ENCODE results near the gene GABPB2. TPM values are rescaled to one million over a fixed set of nuclear protein-coding genes. Genes with fewer than 3 reads are reported as not detected.

Gene GABPB2
- total and polyA plus RNA-seq, 8 donors: 3.7 to 8.7 (median 5.4) TPM

GRCh38 chr1:151098126-151098525, 27.6 kb downstream of the GABPB2 start:
- no peak for FAIRE-seq
- no peak overlapping the region for H3K4me3 ChIP-seq
- WGBS, 2 donors: 94 to 98% methylated on average over 1 of the region's 1 CpG

DNA sequence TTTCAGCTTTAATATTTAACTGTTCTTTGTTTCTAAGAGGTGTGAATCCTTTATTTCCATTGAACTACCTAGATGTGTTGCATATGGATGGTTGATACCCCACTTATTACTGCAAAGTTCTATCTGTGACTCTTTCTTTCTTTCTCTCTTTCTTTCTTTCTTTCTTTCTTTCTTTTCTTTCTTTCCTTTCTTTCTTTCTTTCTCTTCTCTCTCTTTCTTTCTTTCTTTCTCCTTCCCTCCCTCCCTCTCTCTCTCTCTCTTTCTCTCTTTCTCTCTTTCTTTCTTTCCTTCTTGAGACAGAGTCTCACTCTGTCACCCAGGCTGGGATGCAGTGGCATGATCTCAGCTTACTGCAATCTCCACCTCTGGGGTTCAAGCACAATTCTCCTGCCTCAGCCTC, 34.1 kb downstream of the GABPB2 start:
- ATAC-seq (no peak), DNase-seq (no peak), FAIRE-seq (no peak)
- H3K27ac ChIP-seq: no peak overlapping the region
- H3K4me3 ChIP-seq: no peak overlapping the region
- no peaks in the 10 kb centered on the region for H3K9me3 ChIP-seq
- no peaks in the 10 kb centered on the region for H3K27me3 ChIP-seq
- intact Hi-C loops (cut with DNase I): no loop called here
- TF ChIP-seq, protein P1, sequence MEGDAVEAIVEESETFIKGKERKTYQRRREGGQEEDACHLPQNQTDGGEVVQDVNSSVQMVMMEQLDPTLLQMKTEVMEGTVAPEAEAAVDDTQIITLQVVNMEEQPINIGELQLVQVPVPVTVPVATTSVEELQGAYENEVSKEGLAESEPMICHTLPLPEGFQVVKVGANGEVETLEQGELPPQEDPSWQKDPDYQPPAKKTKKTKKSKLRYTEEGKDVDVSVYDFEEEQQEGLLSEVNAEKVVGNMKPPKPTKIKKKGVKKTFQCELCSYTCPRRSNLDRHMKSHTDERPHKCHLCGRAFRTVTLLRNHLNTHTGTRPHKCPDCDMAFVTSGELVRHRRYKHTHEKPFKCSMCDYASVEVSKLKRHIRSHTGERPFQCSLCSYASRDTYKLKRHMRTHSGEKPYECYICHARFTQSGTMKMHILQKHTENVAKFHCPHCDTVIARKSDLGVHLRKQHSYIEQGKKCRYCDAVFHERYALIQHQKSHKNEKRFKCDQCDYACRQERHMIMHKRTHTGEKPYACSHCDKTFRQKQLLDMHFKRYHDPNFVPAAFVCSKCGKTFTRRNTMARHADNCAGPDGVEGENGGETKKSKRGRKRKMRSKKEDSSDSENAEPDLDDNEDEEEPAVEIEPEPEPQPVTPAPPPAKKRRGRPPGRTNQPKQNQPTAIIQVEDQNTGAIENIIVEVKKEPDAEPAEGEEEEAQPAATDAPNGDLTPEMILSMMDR (IDR thresholded peaks at IDR 0.05): no peak
- H3K36me3 ChIP-seq: no peaks in the 10 kb centered on the region
- H3K4me1 ChIP-seq: no peaks in the 10 kb centered on the region

More at GRCh38 chr1:151098126-151098525, 27.6 kb downstream of the GABPB2 start:
- Histone ChIP-seq H3K4me1 (no peaks in the 10 kb centered on the region), H3K27ac (no peak overlapping the region), H3K27me3 (no peaks in the 10 kb centered on the region), H3K36me3 (no peaks in the 10 kb centered on the region), H3K9me3 (no peaks in the 10 kb centered on the region)
- intact Hi-C loops (cut with DNase I): loop anchor here in 1 of 3 donors (10.0 kb wide), 1 partner anchor 57 kb away; the partner anchor contains the start of gene TNFAIP8L2
- DNase-seq (no peak), ATAC-seq (no peak)
- TF ChIP-seq, protein P1 (IDR thresholded peaks at IDR 0.05): no peak

- TF ChIP-seq, protein P1 (IDR thresholded peaks at IDR 0.05): no peak
- Histone ChIP-seq H3K4me3 (no peak overlapping the region), H3K4me1 (no peaks in the 10 kb centered on the region), H3K36me3 (no peaks in the 10 kb centered on the region), H3K9me3 (no peaks in the 10 kb centered on the region), H3K27ac (no peak overlapping the region), H3K27me3 (no peaks in the 10 kb centered on the region)
- no peak for DNase-seq
- WGBS, 2 donors: 79 to 80% methylated on average over 2 of the region's 2 CpGs
- FAIRE-seq: no peak
- ATAC-seq: no peak
- intact Hi-C loops (cut with DNase I): no loop called here
Measured at GRCh38 chr1:151106894-151107293, 36.3 kb downstream of the GABPB2 start.

GRCh38 chr1:151108331-151108730, 37.8 kb downstream of the GABPB2 start:
- Histone ChIP-seq H3K36me3 (no peaks in the 10 kb centered on the region), H3K27me3 (no peaks in the 10 kb centered on the region), H3K9me3 (no peaks in the 10 kb centered on the region), H3K27ac (no peak overlapping the region), H3K4me3 (no peak overlapping the region), H3K4me1 (no peaks in the 10 kb centered on the region)
- ATAC-seq (no peak), FAIRE-seq (no peak), DNase-seq (no peak)
- intact Hi-C loops (cut with DNase I): no loop called here
- TF ChIP-seq, protein P1 (IDR thresholded peaks at IDR 0.05): no peak
- 89 to 91% methylated on average over 5 of the region's 5 CpGs for WGBS, 2 donors

DNA sequence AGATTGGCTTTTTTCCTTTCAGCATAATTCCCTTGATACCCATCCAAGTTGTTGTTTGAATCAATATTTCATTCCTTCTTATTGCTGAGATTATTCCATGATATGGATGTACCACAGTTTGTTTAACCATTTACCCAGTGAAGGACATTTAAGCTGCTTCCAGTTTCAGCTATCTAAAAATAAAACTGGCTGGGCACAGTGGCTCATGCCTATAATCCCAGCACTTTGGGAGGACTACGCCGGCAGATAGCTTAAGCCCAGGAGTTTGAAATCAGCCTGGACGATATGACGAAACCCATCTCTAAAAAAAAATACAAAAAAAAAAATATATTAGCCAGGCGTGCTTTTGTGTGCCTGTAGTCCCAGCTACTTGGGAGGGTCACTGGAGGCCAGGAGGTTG, 43.3 kb downstream of the GABPB2 start:
- no peaks in the 10 kb centered on the region for H3K36me3 ChIP-seq
- no peak overlapping the region for H3K27ac ChIP-seq
- 43 to 63% methylated on average over 5 of the region's 5 CpGs for WGBS, 2 donors
- FAIRE-seq (no peak), ATAC-seq (peak in 2 of 4 donors; percentile 34 to 43), DNase-seq (no peak)
- no peaks in the 10 kb centered on the region for H3K9me3 ChIP-seq
- TF ChIP-seq, protein P1 (IDR thresholded peaks at IDR 0.05): no peak
- H3K4me3 ChIP-seq: no peak overlapping the region
- intact Hi-C loops (cut with DNase I): no loop called here
- no peaks in the 10 kb centered on the region for H3K4me1 ChIP-seq
- H3K27me3 ChIP-seq: no peaks in the 10 kb centered on the region
